GM19463 (cell line): ENCODE data around the gene PRCC.

ENCODE experiments used
- ATAC-seq: cut with Tn5 transposase; IDR thresholded peaks from one replicate; pipeline ENCODE4 v1.9.1; 2021; ENCODE audit warnings: mild to moderate bottlenecking, moderate library complexity; ENCODE audit not compliant: unreplicated experiment

PRCC gene

GRCh38 chr1:156795374-156795733 is 28.0 kb downstream of the PRCC start:
- ATAC-seq = no peak

- ATAC-seq = no peak
Observed at GRCh38 chr1:156795787-156796186, 28.5 kb downstream of the PRCC start.

- no peak for ATAC-seq
Observed at GRCh38 chr1:156796340-156797097, 29.2 kb downstream of the PRCC start.

GRCh38 chr1:156797212-156797871 is 30.0 kb downstream of the PRCC start:
- no peak for ATAC-seq

- no peak for ATAC-seq
Observed at GRCh38 chr1:156801409-156802121, 34.2 kb downstream of the PRCC start.

GRCh38 chr1:156802421-156802935 is 35.1 kb downstream of the PRCC start:
- no peak for ATAC-seq

GRCh38 chr1:156803086-156803851 is 35.9 kb downstream of the PRCC start:
- ATAC-seq = no peak

- ATAC-seq = no peak
Observed at GRCh38 chr1:156804026-156804425, 36.7 kb downstream of the PRCC start.

GRCh38 chr1:156804572-156805243 is 37.4 kb downstream of the PRCC start:
- no peak for ATAC-seq

- no peak for ATAC-seq
Observed at GRCh38 chr1:156805766-156806511, 38.6 kb downstream of the PRCC start.

GRCh38 chr1:156806512-156807440 is 39.4 kb downstream of the PRCC start:
- ATAC-seq = no peak

- no peak for ATAC-seq
Observed at GRCh38 chr1:156807627-156808026, 40.3 kb downstream of the PRCC start.

GRCh38 chr1:156808186-156809030 is 41.1 kb downstream of the PRCC start:
- no peak for ATAC-seq

GRCh38 chr1:156809281-156809680 is 41.9 kb downstream of the PRCC start:
- ATAC-seq = no peak

- no peak for ATAC-seq
Observed at GRCh38 chr1:156809711-156810366, 42.5 kb downstream of the PRCC start.

- ATAC-seq = no peak
Observed at GRCh38 chr1:156811168-156811567, 43.8 kb downstream of the PRCC start.

GRCh38 chr1:156812293-156812990 is 45.1 kb downstream of the PRCC start:
- ATAC-seq = no peak
